ENCODE measurements around the gene USP31.

The USP31 gene

GRCh38 chr16:23149267-23149992 lies at the start of gene USP31:
Gene USP31, minus strand, starts transcription at chr16:23149452. Its CDS starts 182 bp downstream, at chr16:23149270.
- DNase-seq: peak; percentile 86

- DNase-seq: no peak
Measured at GRCh38 chr16:23196539-23196938, 47.3 kb upstream of the USP31 start.

GRCh38 chr16:23195366-23195978 lies 46.2 kb upstream of the USP31 start:
- DNase-seq: no peak

- no peak for DNase-seq
Measured at GRCh38 chr16:23194497-23195221, 45.4 kb upstream of the USP31 start.

- DNase-seq: no peak
Measured at GRCh38 chr16:23188911-23189310, 39.7 kb upstream of the USP31 start.

GRCh38 chr16:23187341-23187740 lies 38.1 kb upstream of the USP31 start:
- no peak for DNase-seq

GRCh38 chr16:23186171-23186570 lies 36.9 kb upstream of the USP31 start:
- no peak for DNase-seq

GRCh38 chr16:23185656-23186055 lies 36.4 kb upstream of the USP31 start:
- DNase-seq: no peak

GRCh38 chr16:23183543-23183862 lies 34.3 kb upstream of the USP31 start:
- DNase-seq: no peak

GRCh38 chr16:23182679-23183542 lies 33.7 kb upstream of the USP31 start, which contains the start of gene SCNN1G:
Gene SCNN1G, plus strand, starts transcription at chr16:23182745. Its CDS starts 3,527 bp downstream, at chr16:23186272.
- peak; percentile 12 for DNase-seq

- no peak for DNase-seq
Measured at GRCh38 chr16:23182206-23182678, 33.0 kb upstream of the USP31 start.

- no peak for DNase-seq
Measured at GRCh38 chr16:23181506-23181905, 32.3 kb upstream of the USP31 start.

- no peak for DNase-seq
Measured at GRCh38 chr16:23175651-23176050, 26.4 kb upstream of the USP31 start.

- no peak for DNase-seq
Measured at GRCh38 chr16:23174622-23175021, 25.4 kb upstream of the USP31 start.

GRCh38 chr16:23172994-23173393 lies 23.7 kb upstream of the USP31 start:
- no peak for DNase-seq

- no peak for DNase-seq
Measured at GRCh38 chr16:23172583-23172982, 23.3 kb upstream of the USP31 start.

GRCh38 chr16:23164736-23165135 lies 15.5 kb upstream of the USP31 start:
- no peak for DNase-seq

GRCh38 chr16:23163921-23164320 lies 14.7 kb upstream of the USP31 start:
- no peak for DNase-seq

GRCh38 chr16:23160574-23160973 lies 11.3 kb upstream of the USP31 start:
- DNase-seq: no peak

GRCh38 chr16:23160082-23160481 lies 10.8 kb upstream of the USP31 start:
- DNase-seq: no peak

- DNase-seq: no peak
Measured at GRCh38 chr16:23158114-23158513, 8.9 kb upstream of the USP31 start.

- no peak for DNase-seq
Measured at GRCh38 chr16:23156946-23157460, 7.8 kb upstream of the USP31 start.

GRCh38 chr16:23156110-23156509 lies 6.9 kb upstream of the USP31 start:
- no peak for DNase-seq

Data from NCI-H187 treated with DMSO at 0.1 percent for 48 hours (cell line).